HG03175 (cell line): Measurements from ENCODE around the gene PPP2R3B.

Experiments
- ATAC-seq: cut with Tn5 transposase; IDR thresholded peaks from one replicate; pipeline ENCODE4 v1.9.1; 2021; ENCODE audit warnings: mild to moderate bottlenecking, moderate library complexity; ENCODE audit not compliant: unreplicated experiment

PPP2R3B gene

GRCh38 chrX:370963-371745 lies 15.6 kb downstream of the PPP2R3B start:
- no peak for ATAC-seq

- no peak for ATAC-seq
Observed at GRCh38 chrX:370244-370962, 16.3 kb downstream of the PPP2R3B start.

- ATAC-seq = no peak
Observed at GRCh38 chrX:369563-370101, 17.1 kb downstream of the PPP2R3B start.

DNA sequence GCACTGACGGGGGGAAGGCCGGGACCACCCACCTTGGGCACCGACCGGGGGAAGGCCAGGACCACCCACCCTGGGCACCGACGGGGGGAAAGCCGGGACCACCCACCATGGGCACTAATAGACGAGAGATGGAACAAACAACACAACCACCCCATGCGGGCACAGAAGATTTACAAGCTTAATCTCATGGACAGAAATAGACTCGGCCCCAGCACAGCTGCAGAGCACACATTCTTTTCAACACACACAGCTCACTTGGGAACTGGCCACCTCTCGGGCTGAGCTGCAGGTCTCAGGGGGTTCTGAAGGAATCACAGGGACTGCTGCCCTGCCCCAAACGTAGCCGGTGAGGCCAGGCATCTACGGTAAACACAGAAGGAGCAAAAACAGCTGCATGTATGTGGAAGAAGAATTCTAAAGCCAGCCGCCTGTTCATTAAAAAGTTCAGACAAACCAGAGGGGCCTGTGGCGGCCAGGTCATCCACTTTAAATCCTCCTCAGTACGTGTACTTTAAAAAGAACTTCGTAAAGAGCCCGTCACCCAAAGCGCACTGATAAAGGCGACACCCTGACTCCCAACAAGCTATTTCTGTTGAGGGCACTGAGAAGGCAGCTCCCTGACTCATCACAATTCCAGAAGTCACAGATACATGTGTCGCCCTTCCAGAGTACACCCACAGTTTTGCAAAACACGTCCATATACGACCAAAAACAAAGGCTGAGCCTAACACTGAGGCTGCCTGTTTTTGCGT lies 17.7 kb downstream of the PPP2R3B start:
- ATAC-seq = no peak

DNA sequence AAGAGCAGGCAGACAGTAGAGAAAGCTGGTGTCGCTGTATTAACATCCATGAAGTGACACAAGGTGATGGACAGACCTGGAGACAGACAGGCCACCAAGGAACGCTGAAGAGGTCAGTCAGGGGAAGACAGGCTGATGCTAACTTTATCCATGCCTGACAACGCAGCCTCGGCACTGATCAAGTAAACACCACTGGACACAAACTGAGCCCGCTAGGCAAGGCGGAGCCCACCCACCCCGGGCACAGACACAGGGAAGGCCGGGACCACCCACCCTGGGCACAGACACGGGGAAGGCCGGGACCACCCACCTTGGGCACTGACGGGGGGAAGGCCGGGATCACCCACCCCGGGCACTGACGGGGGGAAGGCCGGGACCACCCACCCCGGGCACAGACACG lies 18.8 kb downstream of the PPP2R3B start:
- ATAC-seq = no peak

- no peak for ATAC-seq
Observed at GRCh38 chrX:367349-367748, 19.4 kb downstream of the PPP2R3B start.

GRCh38 chrX:363621-364375 lies 22.9 kb downstream of the PPP2R3B start:
- ATAC-seq = no peak

- ATAC-seq = no peak
Observed at GRCh38 chrX:362937-363620, 23.6 kb downstream of the PPP2R3B start.

DNA sequence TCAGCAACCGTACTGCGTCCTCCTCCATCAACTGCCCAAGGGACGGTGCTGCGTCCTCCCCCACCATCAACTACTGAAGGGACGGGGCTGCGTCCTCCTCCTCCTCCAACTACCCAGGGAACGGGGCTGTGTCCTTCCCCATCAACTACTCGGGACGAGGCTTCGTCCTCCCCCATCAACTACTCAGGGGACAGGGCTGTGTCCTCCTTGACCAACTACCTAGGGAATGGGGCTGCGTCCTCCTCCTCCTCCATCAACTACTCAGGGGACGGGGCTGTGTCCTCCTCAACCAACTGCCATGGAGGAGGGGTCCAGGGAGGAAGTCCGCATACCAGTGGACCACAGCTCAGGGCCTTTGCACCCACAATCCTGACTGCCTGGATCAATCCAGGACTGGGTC lies 24.4 kb downstream of the PPP2R3B start:
- no peak for ATAC-seq

DNA sequence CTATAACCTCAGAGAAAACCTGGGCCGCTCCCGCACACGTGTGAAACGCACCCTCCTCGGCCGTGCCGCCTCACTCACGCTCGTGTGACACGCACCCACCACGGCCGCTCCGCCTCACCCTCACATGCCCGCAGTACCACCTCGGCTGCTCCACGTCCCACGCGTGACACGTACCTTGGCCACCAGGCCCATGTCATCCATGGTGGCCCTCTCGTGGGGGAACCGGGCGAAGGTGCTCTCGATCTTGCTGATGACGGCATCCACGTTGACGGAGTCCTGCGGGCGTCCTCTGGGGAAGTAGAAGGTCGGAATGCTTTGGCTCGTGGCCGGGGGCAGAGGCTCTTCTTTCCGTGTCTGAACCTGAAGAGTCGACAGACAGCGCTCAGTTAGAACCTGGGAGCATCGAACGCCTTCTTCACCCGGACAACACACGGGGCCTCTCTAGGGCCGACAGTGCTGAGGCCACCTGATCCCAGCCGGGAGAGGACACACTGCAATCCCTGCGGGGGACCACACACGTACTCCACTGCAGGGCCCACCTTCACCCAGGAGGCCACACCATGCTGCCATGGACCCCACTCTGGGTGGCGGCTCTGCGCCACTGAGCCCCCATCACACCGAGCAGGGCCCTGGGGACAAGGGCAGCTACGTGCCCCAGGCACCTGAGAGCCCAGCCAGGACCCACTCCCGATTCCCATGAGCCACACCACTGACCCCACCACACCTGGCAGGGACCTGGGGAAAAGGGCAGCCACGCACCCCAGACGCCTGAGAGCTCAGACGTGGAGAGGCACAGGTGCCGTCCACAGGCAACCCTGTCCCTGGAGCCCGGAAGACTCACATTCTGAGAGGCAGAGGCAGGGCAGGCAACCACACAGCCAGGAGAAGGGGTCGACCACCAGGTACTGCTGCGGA lies 25.2 kb downstream of the PPP2R3B start:
- ATAC-seq = no peak

- no peak for ATAC-seq
Observed at GRCh38 chrX:360496-361150, 26.1 kb downstream of the PPP2R3B start.

- ATAC-seq = no peak
Observed at GRCh38 chrX:358651-359143, 28.0 kb downstream of the PPP2R3B start.

DNA sequence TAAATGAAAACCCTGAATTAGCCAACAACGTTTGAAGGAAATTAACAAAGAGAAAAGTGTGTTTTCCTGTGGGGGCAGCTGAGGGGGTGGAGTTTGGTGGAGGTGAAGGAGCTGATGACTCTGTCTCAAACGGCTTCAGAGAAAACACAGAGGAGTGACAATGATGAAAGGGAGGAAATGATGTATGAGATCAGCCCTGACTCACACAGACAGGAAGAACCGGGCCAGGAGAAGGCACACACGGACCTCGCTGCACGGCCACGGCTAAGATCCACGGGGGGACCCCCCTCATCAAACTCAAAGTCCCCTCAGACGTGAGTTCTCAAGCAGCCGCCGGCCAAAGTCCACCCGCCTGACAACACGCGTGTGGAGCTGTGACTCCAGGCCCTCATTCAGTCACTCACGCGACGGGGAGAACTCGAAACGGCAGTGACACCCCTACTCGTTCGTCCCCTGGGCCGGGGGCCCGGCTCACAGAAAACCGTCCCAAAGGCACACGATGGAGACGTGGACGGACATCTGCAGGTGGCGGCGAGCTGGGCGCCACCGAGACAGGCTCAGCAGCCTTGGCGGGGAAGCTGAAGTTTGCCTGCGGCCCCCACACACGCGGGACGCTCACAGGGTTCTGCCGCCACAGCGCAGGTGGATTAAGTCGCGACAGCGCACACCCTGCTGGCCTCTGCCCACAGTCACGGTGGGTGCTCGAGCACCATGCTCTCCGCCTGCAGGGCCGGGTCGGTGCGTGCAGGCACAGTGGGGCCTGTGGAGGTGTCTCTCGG lies 28.8 kb downstream of the PPP2R3B start:
- no peak for ATAC-seq

- no peak for ATAC-seq
Observed at GRCh38 chrX:357035-357692, 29.5 kb downstream of the PPP2R3B start.

DNA sequence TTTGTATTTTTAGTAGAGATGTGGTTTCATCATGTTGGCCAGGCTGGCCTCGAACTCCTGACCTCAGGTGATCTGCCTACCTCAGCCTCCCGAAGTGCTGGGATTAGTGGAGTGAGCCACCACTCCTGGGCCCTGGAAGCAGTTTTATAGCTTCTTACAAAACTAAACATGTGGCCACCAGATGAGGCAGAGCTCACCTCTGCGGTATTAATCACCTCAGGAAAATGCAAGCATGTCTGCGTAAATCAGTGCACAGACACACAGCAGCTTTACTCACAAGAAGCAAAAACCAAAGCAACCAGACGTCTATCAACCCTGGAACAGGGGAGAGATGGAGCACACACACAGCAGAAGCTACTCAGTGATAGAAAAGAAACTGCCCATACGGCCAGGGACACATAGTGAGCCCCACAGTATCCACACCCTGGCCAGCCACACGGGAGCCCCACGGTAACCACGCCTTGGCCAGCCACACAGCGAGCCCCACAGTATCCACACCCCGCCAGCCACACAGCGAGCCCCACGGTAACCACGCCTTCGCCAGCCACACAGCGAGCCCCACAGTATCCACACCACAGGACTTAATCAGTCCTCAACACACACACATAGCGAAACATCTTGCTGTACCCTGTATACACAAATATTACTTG lies 30.2 kb downstream of the PPP2R3B start:
- ATAC-seq = no peak

DNA sequence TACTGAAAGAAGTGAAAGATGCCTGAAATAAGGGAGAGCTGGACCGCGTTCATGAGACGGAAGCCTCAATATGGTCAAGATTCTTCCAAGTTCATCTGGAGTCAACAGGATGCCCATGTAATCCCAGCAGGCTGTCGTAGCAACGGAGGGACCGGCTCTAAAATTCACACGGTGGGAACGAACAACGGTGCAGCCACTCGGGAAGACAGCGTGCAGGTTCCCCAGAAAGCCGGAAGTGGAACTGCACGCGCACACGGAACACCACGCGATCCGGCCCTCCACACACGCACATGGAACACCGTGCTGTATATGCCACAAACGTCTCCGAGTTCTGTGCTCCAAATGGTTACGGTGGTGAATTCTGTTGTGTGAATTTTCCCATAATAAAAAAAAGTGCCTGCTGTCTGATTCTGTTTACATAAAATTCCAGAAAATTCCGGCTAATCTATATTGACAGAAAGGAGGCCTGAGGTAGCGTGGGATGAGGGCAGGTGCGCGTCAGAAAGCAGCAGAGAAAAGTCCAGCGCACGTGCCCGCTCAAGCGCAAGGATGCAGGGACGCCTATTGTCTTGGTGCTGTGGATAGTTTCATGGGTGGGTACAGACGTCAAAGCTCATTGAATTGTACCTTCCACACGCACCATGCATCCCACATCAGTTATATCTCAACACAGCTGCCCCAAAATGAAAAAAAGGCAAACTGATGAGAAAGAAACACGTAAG lies 31.2 kb downstream of the PPP2R3B start:
- no peak for ATAC-seq
